IMR-90 (cell line): Measurements from ENCODE around the gene TPMT. TPM values are rescaled to one million over a fixed set of nuclear protein-coding genes. Genes with fewer than 3 reads are reported as not detected.

Source experiments
- ATAC-seq: fragments of 200-7000 bp; cut with Tn5 transposase; 2 replicates; pipeline ENCODE4 v1.9.1; 2020; ENCODE audit warnings: low read depth, mild to moderate bottlenecking, moderate library complexity
- BruUV-seq: library from RNA; stranded (reverse); fragments of 400-500 nt; replicated peaks from 2 replicates; lab custom pipeline; 2021; lab: Mats Ljungman, UMichigan
- CTCF ChIA-PET: fragments of 300-600 bp; formaldehyde crosslinking; extraction: SDS; loops from one replicate; lab custom pipeline; 2021; ENCODE audit warnings: antibody characterized with exemption; lab: Yijun Ruan, JAX
- POLR2A ChIA-PET: fragments of 300-600 bp; sonication (Branson Sonifier 250); formaldehyde crosslinking; loops from one replicate; lab custom pipeline; 2022; ENCODE audit warnings: antibody characterized with exemption; ENCODE audit not compliant: unreplicated experiment; lab: Charles Lee
- DNase-seq: peaks from one replicate; pipeline ENCODE4 v3.0.0; 2013
- H2AFZ ChIP-seq: replicated peaks from 2 replicates; pipeline ENCODE3; 2013; ENCODE audit warnings: low read length, mild to moderate bottlenecking; ENCODE audit not compliant: poor library complexity
- H2AK5ac ChIP-seq: 2 replicates; pipeline ENCODE4 v1.6.1; 2013; ENCODE audit warnings: low read depth, low read length, inconsistent platforms
- H2AK9ac ChIP-seq: replicated peaks from 2 replicates; pipeline ENCODE3; 2013; ENCODE audit warnings: mild to moderate bottlenecking, low read depth, low read length, moderate library complexity; ENCODE audit not compliant: poor library complexity
- H2BK120ac ChIP-seq: 2 replicates; pipeline ENCODE4 v1.6.1; 2013; ENCODE audit warnings: low read depth, low read length, inconsistent platforms
- H2BK15ac ChIP-seq: 3 replicates; pipeline ENCODE4 v1.6.1; 2013; ENCODE audit warnings: low read depth, low read length, inconsistent platforms
- H2BK20ac ChIP-seq: 2 replicates; pipeline ENCODE4 v1.6.1; 2013; ENCODE audit warnings: low read depth, mild to moderate bottlenecking, inconsistent platforms, low read length, moderate library complexity
- H2BK5ac ChIP-seq: 2 replicates; pipeline ENCODE4 v1.6.1; 2013; ENCODE audit warnings: mild to moderate bottlenecking, low read depth, low read length, inconsistent platforms; ENCODE audit not compliant: poor library complexity, severe bottlenecking
- H3K14ac ChIP-seq: replicated peaks from 2 replicates; pipeline ENCODE4 v1.6.1; 2013; ENCODE audit warnings: low read depth, low read length, inconsistent platforms
- H3K18ac ChIP-seq: 2 replicates; pipeline ENCODE4 v1.6.1; 2013; ENCODE audit warnings: low read depth, low read length, control low read depth
- H3K23ac ChIP-seq: 2 replicates; pipeline ENCODE4 v1.6.1; 2013; ENCODE audit warnings: low read depth, low read length, inconsistent platforms
- H3K27ac ChIP-seq: 2 replicates; pipeline ENCODE4 v1.5.1; 2013; ENCODE audit warnings: mild to moderate bottlenecking, control low read depth, low read length; ENCODE audit not compliant: insufficient read depth
- H3K27me3 ChIP-seq: 2 replicates; pipeline ENCODE4 v1.6.1; 2013; ENCODE audit warnings: low read length; ENCODE audit not compliant: control insufficient read depth, insufficient read depth
- H3K36me3 ChIP-seq: 2 replicates; pipeline ENCODE4 v1.6.1; 2013; ENCODE audit warnings: low read length, mixed read lengths; ENCODE audit not compliant: control insufficient read depth, insufficient read depth
- H3K4ac ChIP-seq: 2 replicates; pipeline ENCODE4 v1.6.1; 2013; ENCODE audit warnings: low read depth, low read length, inconsistent platforms
- H3K4me1 ChIP-seq: 2 replicates; pipeline ENCODE4 v1.6.1; 2013; ENCODE audit warnings: low read length, mixed read lengths; ENCODE audit not compliant: control insufficient read depth, insufficient read depth
- H3K4me2 ChIP-seq: 2 replicates; pipeline ENCODE4 v1.6.1; 2013; ENCODE audit warnings: low read depth, mild to moderate bottlenecking, control low read depth, low read length, moderate library complexity
- H3K4me3 ChIP-seq: 2 replicates; pipeline ENCODE4 v1.5.1; 2013; ENCODE audit warnings: low read depth, mild to moderate bottlenecking, control low read depth, low read length, moderate library complexity; ENCODE audit not compliant: insufficient read depth
- H3K56ac ChIP-seq: 2 replicates; pipeline ENCODE4 v1.6.1; 2013; ENCODE audit warnings: low read length, inconsistent platforms; ENCODE audit not compliant: insufficient read depth; ENCODE audit errors: extremely low read depth
- H3K79me1 ChIP-seq, 2 experiments: 2 replicates each; pipeline ENCODE4 v1.6.1; 2013; ENCODE audit warnings: low read length in 2 of 2, inconsistent platforms in 1 of 2, low read depth in 1 of 2
- H3K9ac ChIP-seq: 2 replicates; pipeline ENCODE4 v1.6.1; 2013; ENCODE audit warnings: low read depth, low read length, control low read depth
- H3K9me1 ChIP-seq: 2 replicates; pipeline ENCODE4 v1.6.1; 2013; ENCODE audit warnings: low read length, inconsistent platforms; ENCODE audit not compliant: insufficient read depth
- H3K9me3 ChIP-seq: 2 replicates; pipeline ENCODE4 v1.6.1; 2013; ENCODE audit warnings: low read length; ENCODE audit not compliant: control insufficient read depth, insufficient read depth
- H4K20me1 ChIP-seq: 2 replicates; pipeline ENCODE4 v1.6.1; 2013; ENCODE audit warnings: low read length, inconsistent platforms; ENCODE audit not compliant: insufficient read depth
- H4K5ac ChIP-seq: 2 replicates; pipeline ENCODE4 v1.6.1; 2013; ENCODE audit warnings: mild to moderate bottlenecking, low read depth, low read length, control low read depth
- H4K8ac ChIP-seq, 2 experiments: 2 replicates each; pipeline ENCODE4 v1.6.1; 2013; ENCODE audit warnings: low read depth in 2 of 2, low read length in 2 of 2, control low read depth in 1 of 2, inconsistent platforms in 1 of 2
- H4K91ac ChIP-seq: 2 replicates; pipeline ENCODE4 v1.6.1; 2013; ENCODE audit warnings: low read depth, low read length, inconsistent platforms; ENCODE audit not compliant: insufficient read depth
- BHLHE40 ChIP-seq: fragments of 150-350 bp; IDR thresholded peaks from 2 replicates; pipeline ENCODE4 v1.6.1; 2016; ENCODE audit warnings: mild to moderate bottlenecking, low read depth, low read length
- CEBPB ChIP-seq: IDR thresholded peaks from 2 replicates; pipeline ENCODE4 v1.6.1; 2012; ENCODE audit warnings: low read depth, low read length, improper control_type of control experiment
- CHD1 ChIP-seq: IDR thresholded peaks from 2 replicates; pipeline ENCODE4 v1.6.1; 2012; ENCODE audit warnings: low read depth, low read length, improper control_type of control experiment
- FOS ChIP-seq: fragments of 150-350 bp; IDR thresholded peaks from 2 replicates; pipeline ENCODE4 v1.6.1; 2016; ENCODE audit warnings: low read depth, low read length
- MAFK ChIP-seq: IDR thresholded peaks from 2 replicates; pipeline ENCODE4 v1.6.1; 2012; ENCODE audit warnings: low read depth, low read length, improper control_type of control experiment
- MAZ ChIP-seq: IDR thresholded peaks from 2 replicates; pipeline ENCODE4 v1.6.1; 2012; ENCODE audit warnings: low read depth, mild to moderate bottlenecking, low read length, improper control_type of control experiment, moderate library complexity, borderline replicate concordance
- MXI1 ChIP-seq: IDR thresholded peaks from 2 replicates; pipeline ENCODE4 v1.6.1; 2012; ENCODE audit warnings: low read depth, mild to moderate bottlenecking, low read length, moderate library complexity, borderline replicate concordance
- NFE2L2 ChIP-seq: fragments of 150-350 bp; IDR thresholded peaks from 2 replicates; pipeline ENCODE4 v1.6.1; 2016; ENCODE audit warnings: low read depth, mild to moderate bottlenecking, low read length
- POLR2A ChIP-seq: IDR thresholded peaks from 2 replicates; pipeline ENCODE4 v1.6.1; 2012; ENCODE audit warnings: mild to moderate bottlenecking, low read depth, low read length
- RAD21 ChIP-seq: IDR thresholded peaks from 2 replicates; pipeline ENCODE4 v1.6.1; 2012; ENCODE audit warnings: low read length, improper control_type of control experiment
- RCOR1 ChIP-seq: IDR thresholded peaks from 2 replicates; pipeline ENCODE4 v1.6.1; 2012; ENCODE audit warnings: mild to moderate bottlenecking, low read length, improper control_type of control experiment; ENCODE audit not compliant: insufficient replicate concordance
- RFX5 ChIP-seq: IDR thresholded peaks from 2 replicates; pipeline ENCODE4 v1.8.0; 2012; ENCODE audit warnings: low read depth, mild to moderate bottlenecking, low read length, moderate library complexity
- SMC3 ChIP-seq: fragments of 150-350 bp; IDR thresholded peaks from 2 replicates; pipeline ENCODE4 v1.6.1; 2016; ENCODE audit warnings: low read depth, mild to moderate bottlenecking, antibody characterized with exemption, low read length, moderate library complexity
- WGBS, 2 experiments: methylation state at CpG; one replicate each; pipeline versions ENCODE4 v1.1.5 to v1.1.7; 2013; ENCODE audit warnings: missing lambda C conversion rate in 2 of 2; ENCODE audit not compliant: insufficient read length in 1 of 2; ENCODE audit errors: extremely low coverage in 2 of 2; 5-methylcytosine and 5-hydroxymethylcytosine counted together
- dilution Hi-C: fragments of 300-500 bp; cut with HindIII; formaldehyde crosslinking; loops from one replicate; pipeline ENCODE4 v1.14.3; 2018; ENCODE audit warnings: low sequenced_read_pairs; ENCODE audit not compliant: unreplicated experiment
- in situ Hi-C: fragments of 300-500 bp; cut with MboI; formaldehyde crosslinking; loops from 3 replicates; pipeline ENCODE4 v1.14.3; 2019; ENCODE audit warnings: low sequenced_read_pairs, inconsistent platforms, mixed read lengths
- intact Hi-C: fragments of 100-400 bp; cut with micrococcal nuclease; formaldehyde crosslinking; loops from 2 replicates; pipeline ENCODE4 v1.10.0; 2022
- polyA plus RNA-seq, 3 experiments: library from polyadenylated mRNA; depleted of rRNA; stranded (reverse); fragments of >200 nt; gene quantifications; 2 replicates each; pipeline ENCODE4 v1.2.3, GENCODE V29; 2012; ENCODE audit warnings: low replicate concordance in 1 of 3
- total RNA-seq: library from RNA; depleted of rRNA; stranded (reverse); fragments of >200 nt; gene quantifications from 2 replicates; pipeline ENCODE4 v1.2.3, GENCODE V29; 2012
- TF ChIP-seq, protein P1 (sequence below): conservative IDR thresholded peaks from 2 replicates; pipeline ENCODE4 v1.5.1; 2012; ENCODE audit warnings: mild to moderate bottlenecking, low read depth, low read length, improper control_type of control experiment
- TF ChIP-seq, protein P2 (sequence below): fragments of 150-350 bp; IDR thresholded peaks from 2 replicates; pipeline ENCODE4 v1.6.1; 2016; ENCODE audit warnings: low read depth, mild to moderate bottlenecking, low read length, moderate library complexity, borderline replicate concordance
- TF ChIP-seq, protein P3 (sequence below): fragments of 150-350 bp; IDR thresholded peaks from 2 replicates; pipeline ENCODE4 v1.6.1; 2017; ENCODE audit warnings: mild to moderate bottlenecking, antibody characterized with exemption, low read length, low read depth

Gene TPMT
- total and polyA plus RNA-seq, 2 of the 4 experiments (the other 2 are of a cell fraction): 10.8 to 14.1 TPM

DNA sequence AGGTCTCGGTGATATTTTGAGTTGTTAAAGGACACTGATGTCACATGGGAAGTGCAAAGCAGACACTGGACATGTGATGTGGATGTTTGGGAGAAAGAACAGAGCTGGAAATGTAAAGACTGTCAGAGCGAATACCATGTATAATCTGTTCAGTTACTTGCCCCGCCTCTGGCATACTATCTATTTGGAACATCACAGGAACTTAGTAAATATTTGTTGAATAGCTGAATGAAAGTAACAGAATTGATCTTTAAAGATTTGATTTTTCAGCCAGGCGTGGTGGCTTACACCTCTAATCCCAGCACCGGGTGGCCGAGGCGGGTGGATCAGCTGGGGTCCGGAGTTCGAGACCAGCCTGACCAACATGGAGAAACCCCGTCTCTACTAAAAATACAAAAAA, 18.6 kb downstream of the TPMT start:
- no peak for ATAC-seq
- H3K27me3 ChIP-seq: no peaks in the 10 kb centered on the region
- H3K4me2 ChIP-seq: no peak overlapping the region
- H2BK120ac ChIP-seq: no peak overlapping the region
- no peaks in the 10 kb centered on the region for H3K4me1 ChIP-seq
- H3K9me1 ChIP-seq: no peaks in the 10 kb centered on the region; the same call in 1 of the 2 replicates
- intact Hi-C loops (no loop called here), in situ Hi-C loops (no loop called here), dilution Hi-C loops (no loop called here)
- no TSS peak for BruUV-seq
- no peak overlapping the region for H4K5ac ChIP-seq
- H3K4ac ChIP-seq: no peak overlapping the region
- H3K56ac ChIP-seq: no peak overlapping the region
- no peak overlapping the region for H2BK15ac ChIP-seq
- H3K4me3 ChIP-seq: no peak overlapping the region
- no peak overlapping the region for H2BK5ac ChIP-seq
- WGBS, 2 experiments: 95% methylated on average over 2 of the region's 10 CpGs; no CpG with 5 or more reads in 1 of the 2 experiments
- H3K79me1 ChIP-seq: no peaks in the 10 kb centered on the region
- CTCF ChIA-PET: no interaction called here
- TF ChIP-seq FOS: no peak
- TF ChIP-seq, protein P1, sequence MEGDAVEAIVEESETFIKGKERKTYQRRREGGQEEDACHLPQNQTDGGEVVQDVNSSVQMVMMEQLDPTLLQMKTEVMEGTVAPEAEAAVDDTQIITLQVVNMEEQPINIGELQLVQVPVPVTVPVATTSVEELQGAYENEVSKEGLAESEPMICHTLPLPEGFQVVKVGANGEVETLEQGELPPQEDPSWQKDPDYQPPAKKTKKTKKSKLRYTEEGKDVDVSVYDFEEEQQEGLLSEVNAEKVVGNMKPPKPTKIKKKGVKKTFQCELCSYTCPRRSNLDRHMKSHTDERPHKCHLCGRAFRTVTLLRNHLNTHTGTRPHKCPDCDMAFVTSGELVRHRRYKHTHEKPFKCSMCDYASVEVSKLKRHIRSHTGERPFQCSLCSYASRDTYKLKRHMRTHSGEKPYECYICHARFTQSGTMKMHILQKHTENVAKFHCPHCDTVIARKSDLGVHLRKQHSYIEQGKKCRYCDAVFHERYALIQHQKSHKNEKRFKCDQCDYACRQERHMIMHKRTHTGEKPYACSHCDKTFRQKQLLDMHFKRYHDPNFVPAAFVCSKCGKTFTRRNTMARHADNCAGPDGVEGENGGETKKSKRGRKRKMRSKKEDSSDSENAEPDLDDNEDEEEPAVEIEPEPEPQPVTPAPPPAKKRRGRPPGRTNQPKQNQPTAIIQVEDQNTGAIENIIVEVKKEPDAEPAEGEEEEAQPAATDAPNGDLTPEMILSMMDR: no peak
- TF ChIP-seq BHLHE40: no peak
- TF ChIP-seq MAZ: no peak
- no peak for TF ChIP-seq CEBPB
- no peak for TF ChIP-seq NFE2L2
- TF ChIP-seq MXI1: no peak
- TF ChIP-seq RAD21: no peak
- no peak for TF ChIP-seq POLR2A
- no peak for TF ChIP-seq RCOR1
- TF ChIP-seq RFX5: no peak
- no peak for TF ChIP-seq MAFK
- TF ChIP-seq, protein P2, sequence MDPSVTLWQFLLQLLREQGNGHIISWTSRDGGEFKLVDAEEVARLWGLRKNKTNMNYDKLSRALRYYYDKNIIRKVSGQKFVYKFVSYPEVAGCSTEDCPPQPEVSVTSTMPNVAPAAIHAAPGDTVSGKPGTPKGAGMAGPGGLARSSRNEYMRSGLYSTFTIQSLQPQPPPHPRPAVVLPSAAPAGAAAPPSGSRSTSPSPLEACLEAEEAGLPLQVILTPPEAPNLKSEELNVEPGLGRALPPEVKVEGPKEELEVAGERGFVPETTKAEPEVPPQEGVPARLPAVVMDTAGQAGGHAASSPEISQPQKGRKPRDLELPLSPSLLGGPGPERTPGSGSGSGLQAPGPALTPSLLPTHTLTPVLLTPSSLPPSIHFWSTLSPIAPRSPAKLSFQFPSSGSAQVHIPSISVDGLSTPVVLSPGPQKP: no peak
- no peak for TF ChIP-seq SMC3
- TF ChIP-seq, protein P3, sequence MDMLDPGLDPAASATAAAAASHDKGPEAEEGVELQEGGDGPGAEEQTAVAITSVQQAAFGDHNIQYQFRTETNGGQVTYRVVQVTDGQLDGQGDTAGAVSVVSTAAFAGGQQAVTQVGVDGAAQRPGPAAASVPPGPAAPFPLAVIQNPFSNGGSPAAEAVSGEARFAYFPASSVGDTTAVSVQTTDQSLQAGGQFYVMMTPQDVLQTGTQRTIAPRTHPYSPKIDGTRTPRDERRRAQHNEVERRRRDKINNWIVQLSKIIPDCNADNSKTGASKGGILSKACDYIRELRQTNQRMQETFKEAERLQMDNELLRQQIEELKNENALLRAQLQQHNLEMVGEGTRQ: no peak
- TF ChIP-seq CHD1: no peak
- H3K9me3 ChIP-seq: no peaks in the 10 kb centered on the region
- POLR2A ChIA-PET: no interaction called here
- H3K18ac ChIP-seq: no peak overlapping the region
- no peak overlapping the region for H4K8ac ChIP-seq
- H2AFZ ChIP-seq: no peak overlapping the region
- H3K14ac ChIP-seq: no peak overlapping the region
- H2AK5ac ChIP-seq: no peak overlapping the region
- no peak overlapping the region for H4K91ac ChIP-seq
- H3K36me3 ChIP-seq: peaks cover 7% of the 10 kb centered on the region
- no peak overlapping the region for H3K9ac ChIP-seq
- H2AK9ac ChIP-seq: no peak overlapping the region
- H4K20me1 ChIP-seq: no peaks in the 10 kb centered on the region
- H3K27ac ChIP-seq: no peak overlapping the region
- H3K23ac ChIP-seq: no peak overlapping the region
- DNase-seq: no peak
- H2BK20ac ChIP-seq: no peak overlapping the region
